GM18873 (cell line): ENCODE results near the gene BRD1.

Experiments used
- ATAC-seq: cut with Tn5 transposase; IDR thresholded peaks from one replicate; pipeline ENCODE4 v1.9.1; 2021; ENCODE audit warnings: mild to moderate bottlenecking, moderate library complexity, moderate number of reproducible peaks; ENCODE audit not compliant: unreplicated experiment, low FRiP score

The BRD1 gene

GRCh38 chr22:49827853-49828598 lies at the start of gene BRD1:
Gene BRD1 (minus strand): TSS chr22:49827873. CDS start chr22:49824317, 3,556 bp downstream.
- no peak for ATAC-seq

GRCh38 chr22:49873228-49873940 lies 45.7 kb upstream of the BRD1 start:
- ATAC-seq: no peak

GRCh38 chr22:49872347-49872746 lies 44.7 kb upstream of the BRD1 start:
- no peak for ATAC-seq

- no peak for ATAC-seq
Measured at GRCh38 chr22:49871482-49871881, 43.8 kb upstream of the BRD1 start.

GRCh38 chr22:49869845-49870712 lies 42.4 kb upstream of the BRD1 start:
- no peak for ATAC-seq

GRCh38 chr22:49869086-49869830 lies 41.6 kb upstream of the BRD1 start:
- ATAC-seq: no peak

- no peak for ATAC-seq
Measured at GRCh38 chr22:49867303-49868265, 39.9 kb upstream of the BRD1 start.

GRCh38 chr22:49866646-49867045 lies 39.0 kb upstream of the BRD1 start:
- no peak for ATAC-seq

- ATAC-seq: no peak
Measured at GRCh38 chr22:49866134-49866533, 38.5 kb upstream of the BRD1 start.

GRCh38 chr22:49865156-49865555 lies 37.5 kb upstream of the BRD1 start:
- no peak for ATAC-seq

- ATAC-seq: no peak
Measured at GRCh38 chr22:49863931-49864330, 36.3 kb upstream of the BRD1 start.

GRCh38 chr22:49862496-49862776 lies 34.8 kb upstream of the BRD1 start:
- ATAC-seq: no peak

GRCh38 chr22:49861642-49862495 lies 34.2 kb upstream of the BRD1 start:
- ATAC-seq: no peak

GRCh38 chr22:49858827-49859226 lies 31.2 kb upstream of the BRD1 start:
- no peak for ATAC-seq

GRCh38 chr22:49856766-49857618 lies 29.3 kb upstream of the BRD1 start:
- ATAC-seq: no peak

GRCh38 chr22:49856343-49856742 lies 28.7 kb upstream of the BRD1 start:
- ATAC-seq: no peak

GRCh38 chr22:49855251-49855911 lies 27.7 kb upstream of the BRD1 start:
- ATAC-seq: no peak
